GM21381 (cell line): ENCODE results near the gene IPMK.
"Not testable (repeated sequence)": the region's sequence is repeated elsewhere in the genome, so short reads cannot be mapped to it uniquely, and the experiment has no call there.

Experiments
- ATAC-seq: cut with Tn5 transposase; IDR thresholded peaks from one replicate; pipeline ENCODE4 v1.9.1; 2021; ENCODE audit warnings: mild to moderate bottlenecking, moderate library complexity; ENCODE audit not compliant: unreplicated experiment

The IPMK gene

GRCh38 chr10:58268454-58268945 lies 806 bp upstream of the IPMK start:
- peak; percentile 0 for ATAC-seq

GRCh38 chr10:58266826-58267712 lies 625 bp downstream of the IPMK start:
- peak; percentile 5 for ATAC-seq

GRCh38 chr10:58266003-58266825 lies 1.5 kb downstream of the IPMK start:
- no peak for ATAC-seq

- ATAC-seq = no peak
Measured at GRCh38 chr10:58265249-58265648, 2.4 kb downstream of the IPMK start.

- no peak for ATAC-seq
Measured at GRCh38 chr10:58264780-58265179, 2.9 kb downstream of the IPMK start.

GRCh38 chr10:58262766-58263165 lies 4.9 kb downstream of the IPMK start:
- no peak for ATAC-seq

GRCh38 chr10:58260334-58260733 lies 7.4 kb downstream of the IPMK start:
- no peak for ATAC-seq

- no peak for ATAC-seq
Measured at GRCh38 chr10:58258977-58259692, 8.6 kb downstream of the IPMK start.

- not testable (repeated sequence) for ATAC-seq
Measured at GRCh38 chr10:58256013-58256780, 11.5 kb downstream of the IPMK start.

- ATAC-seq = no peak
Measured at GRCh38 chr10:58254644-58255043, 13.1 kb downstream of the IPMK start.

GRCh38 chr10:58253184-58253583 lies 14.5 kb downstream of the IPMK start:
- no peak for ATAC-seq

- not testable (repeated sequence) for ATAC-seq
Measured at GRCh38 chr10:58244666-58245065, 23.0 kb downstream of the IPMK start.

- ATAC-seq = not testable (repeated sequence)
Measured at GRCh38 chr10:58244242-58244641, 23.5 kb downstream of the IPMK start.

GRCh38 chr10:58243801-58244200 lies 23.9 kb downstream of the IPMK start:
- not testable (repeated sequence) for ATAC-seq

- no peak for ATAC-seq
Measured at GRCh38 chr10:58243269-58243668, 24.4 kb downstream of the IPMK start.

- no peak for ATAC-seq
Measured at GRCh38 chr10:58241346-58241745, 26.3 kb downstream of the IPMK start.

GRCh38 chr10:58240531-58240930 lies 27.2 kb downstream of the IPMK start:
- ATAC-seq = no peak

GRCh38 chr10:58239561-58240169 lies 28.0 kb downstream of the IPMK start:
- ATAC-seq = no peak

- ATAC-seq = no peak
Measured at GRCh38 chr10:58237014-58237834, 30.5 kb downstream of the IPMK start.
